Measurements from ENCODE around the gene SERGEF.

DNA sequence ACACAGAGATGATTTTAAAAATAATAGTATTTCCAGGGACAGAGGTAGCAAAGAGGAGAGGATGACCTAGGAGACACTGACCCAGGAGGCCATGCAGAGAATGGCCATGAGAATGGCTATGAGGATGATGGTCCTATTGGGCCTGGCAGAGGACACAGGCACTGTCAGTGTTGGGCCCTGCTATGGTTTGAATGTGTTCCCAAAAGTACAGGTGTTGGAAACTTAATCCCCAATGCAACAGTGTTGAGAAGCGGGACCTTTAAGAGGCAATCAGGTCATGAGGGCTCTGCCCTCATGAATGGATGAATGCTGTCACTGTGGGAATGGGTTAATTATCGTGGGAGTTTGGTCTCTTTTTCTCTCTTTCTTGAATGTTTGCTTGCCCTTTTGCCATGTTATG is 216.7 kb downstream of the SERGEF start:
- TF ChIP-seq EZH2 (IDR thresholded peaks at IDR 0.05; ENCODE audit: insufficient read depth, poor library complexity, severe bottlenecking) (no peak), EZH2phosphoT487 (IDR thresholded peaks at IDR 0.05; ENCODE audit: insufficient read depth, low read depth) (no peak)
